PFSK-1 (cell line): ENCODE measurements around the gene PES1.

Source experiments
- POLR2AphosphoS5 ChIP-seq: IDR thresholded peaks from 2 replicates; pipeline ENCODE4 v1.6.1; 2012; ENCODE audit warnings: low read depth, mild to moderate bottlenecking, control low read depth, low read length, moderate library complexity
- TAF1 ChIP-seq: IDR thresholded peaks from 2 replicates; pipeline ENCODE4 v1.6.1; 2012; ENCODE audit warnings: low read length, control low read depth, borderline replicate concordance; ENCODE audit not compliant: insufficient read depth

- TF ChIP-seq TAF1 = no peak
- TF ChIP-seq POLR2AphosphoS5 = no peak
These were observed 13.0 kb upstream of the PES1 start for GRCh38 chr22:30604723-30605122.
